HTR-8/SVneo (cell line): ENCODE measurements around the gene LYPD6B.

Experiments used
- DNase-seq: peaks from one replicate; pipeline ENCODE4 v3.0.0; 2011; ENCODE audit warnings: low spot score, mixed read lengths; ENCODE audit not compliant: insufficient read length
- FAIRE-seq: peaks from 2 replicates; lab custom pipeline; 2011; peaks lifted over from hg19 to GRCh38; lab: Jason Lieb, UNC

The LYPD6B gene

GRCh38 chr2:149009576-149010461 lies 28.7 kb upstream of the LYPD6B start:
- FAIRE-seq (no peak), DNase-seq (no peak)

GRCh38 chr2:149012545-149012944 lies 26.0 kb upstream of the LYPD6B start:
- no peak for DNase-seq
- FAIRE-seq, result no peak

- FAIRE-seq (no peak), DNase-seq (no peak)
Measured at GRCh38 chr2:149015501-149015900, 23.0 kb upstream of the LYPD6B start.

GRCh38 chr2:149015926-149016563 lies 22.5 kb upstream of the LYPD6B start:
- FAIRE-seq (no peak), DNase-seq (no peak)

DNA sequence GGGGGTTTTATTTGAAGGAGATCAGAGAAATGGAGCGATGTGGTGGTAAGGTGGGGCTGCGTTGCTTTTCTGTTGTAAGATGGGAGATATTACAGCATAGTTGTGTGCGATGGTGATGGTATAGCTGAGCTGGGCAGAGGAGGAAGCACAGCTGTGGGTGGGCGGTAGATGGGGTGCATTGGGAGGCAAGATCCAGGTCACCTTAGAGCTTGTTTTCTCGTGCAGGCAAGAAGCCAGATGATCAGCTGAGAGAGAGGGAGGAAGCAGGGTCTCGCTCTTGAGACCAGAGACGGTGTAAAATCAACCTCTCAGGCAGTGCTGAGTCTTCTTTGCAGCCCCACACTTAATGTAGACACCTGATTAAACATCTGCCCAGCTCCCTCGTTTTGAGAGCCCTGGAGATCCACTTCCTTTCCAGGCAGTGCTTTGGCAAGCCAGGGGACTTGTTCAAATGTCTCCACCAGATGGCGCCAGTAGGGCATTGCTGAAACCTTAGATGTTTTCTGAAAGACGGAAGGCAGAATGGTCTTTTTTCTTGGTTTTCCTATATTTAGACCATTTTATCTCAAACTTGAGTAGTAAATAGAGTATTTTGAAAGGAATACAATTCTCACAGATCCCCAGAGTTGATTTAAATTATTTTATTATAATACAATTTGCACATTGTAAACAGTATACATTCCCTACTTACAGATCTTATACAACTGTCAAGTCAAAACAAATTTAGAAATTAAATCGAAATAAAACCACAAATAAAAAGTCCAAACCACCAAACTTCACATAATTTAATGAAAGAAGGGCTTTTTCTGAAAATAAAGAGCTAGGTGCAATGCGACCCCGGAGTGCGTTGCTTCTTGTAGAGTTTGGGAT lies 21.1 kb upstream of the LYPD6B start:
- DNase-seq (peak; percentile 74), FAIRE-seq (no peak)

DNA sequence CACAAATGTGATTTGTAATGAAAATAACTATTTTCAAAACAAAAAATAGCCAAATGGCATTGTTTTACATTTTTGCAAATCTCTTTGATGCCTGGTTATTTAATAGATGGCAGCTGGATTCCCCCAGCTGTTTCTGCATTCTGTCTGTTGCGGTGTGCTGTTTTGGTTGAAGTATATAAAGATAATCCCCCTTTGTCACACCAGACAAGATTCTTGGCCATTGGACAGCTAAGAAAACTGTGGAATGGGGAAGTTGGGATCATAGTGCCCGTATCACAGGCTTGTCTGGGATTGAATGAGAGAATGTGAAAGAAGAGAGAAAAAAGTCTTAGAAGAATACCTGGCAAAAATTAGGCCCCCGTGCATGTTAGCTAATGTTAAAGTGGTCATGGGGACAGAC lies 19.5 kb upstream of the LYPD6B start:
- DNase-seq (no peak), FAIRE-seq (no peak)

DNA sequence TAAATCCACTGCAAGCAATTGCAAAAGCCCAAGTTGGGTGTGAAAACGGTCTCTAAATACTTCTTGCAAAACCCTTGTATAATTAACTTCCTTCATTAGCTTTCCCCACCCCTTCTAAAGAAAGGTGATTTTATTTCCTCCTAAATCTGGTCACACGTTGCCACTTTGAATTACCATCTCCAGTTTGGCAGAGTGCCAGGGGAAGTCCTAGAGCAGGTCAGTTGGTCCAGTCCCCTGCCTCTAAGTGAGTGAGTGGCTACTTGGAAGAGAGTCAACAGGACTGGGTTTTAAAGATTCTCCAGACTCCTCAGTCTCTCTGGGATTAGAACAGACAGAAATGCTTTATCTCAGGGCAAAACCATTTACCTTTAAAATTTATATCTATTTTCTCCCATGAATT lies 18.7 kb upstream of the LYPD6B start:
- FAIRE-seq (no peak), DNase-seq (no peak)

DNA sequence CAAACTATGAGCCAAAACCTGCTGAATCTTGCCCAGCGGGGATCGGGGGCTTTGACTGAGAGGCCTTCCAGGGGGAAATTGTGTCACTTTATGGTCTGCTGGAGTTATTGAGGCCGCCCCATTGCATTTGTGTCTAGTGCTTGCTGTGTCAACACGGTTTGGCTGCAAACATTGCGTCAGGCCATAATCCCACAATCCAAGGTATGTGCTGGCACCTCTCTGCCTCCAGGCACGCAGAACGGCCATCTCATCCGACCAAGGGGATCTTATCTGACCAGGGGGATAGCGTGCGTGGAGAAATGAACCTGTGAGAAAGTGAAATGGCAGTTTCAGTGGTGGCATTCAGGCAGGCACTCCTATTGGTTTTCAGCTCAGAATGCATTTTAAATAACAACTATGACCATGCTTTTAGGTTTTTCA lies 18.1 kb upstream of the LYPD6B start:
- FAIRE-seq, result no peak
- no peak for DNase-seq

- DNase-seq (no peak), FAIRE-seq (no peak)
Measured at GRCh38 chr2:149021271-149021719, 17.2 kb upstream of the LYPD6B start.

DNA sequence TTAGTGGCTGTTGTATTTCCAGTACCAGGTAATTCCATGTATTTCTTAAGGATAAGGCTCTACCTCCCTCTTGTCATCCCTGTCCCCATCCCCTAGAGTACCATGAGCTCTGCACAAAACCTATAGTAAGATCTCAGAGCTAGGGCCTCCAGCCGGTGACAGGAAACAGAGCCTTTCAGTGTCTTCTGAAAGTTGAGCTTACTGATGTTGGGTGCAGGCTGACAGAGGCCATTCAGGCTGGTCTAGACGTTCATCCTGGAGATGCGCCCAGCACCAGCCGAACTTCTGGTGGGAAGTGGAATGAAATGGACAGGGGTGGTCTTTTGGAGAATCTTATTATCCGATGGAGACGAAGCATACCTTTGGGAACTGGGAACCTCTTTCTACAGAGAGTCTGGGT lies 16.7 kb upstream of the LYPD6B start:
- FAIRE-seq (no peak), DNase-seq (no peak)

DNA sequence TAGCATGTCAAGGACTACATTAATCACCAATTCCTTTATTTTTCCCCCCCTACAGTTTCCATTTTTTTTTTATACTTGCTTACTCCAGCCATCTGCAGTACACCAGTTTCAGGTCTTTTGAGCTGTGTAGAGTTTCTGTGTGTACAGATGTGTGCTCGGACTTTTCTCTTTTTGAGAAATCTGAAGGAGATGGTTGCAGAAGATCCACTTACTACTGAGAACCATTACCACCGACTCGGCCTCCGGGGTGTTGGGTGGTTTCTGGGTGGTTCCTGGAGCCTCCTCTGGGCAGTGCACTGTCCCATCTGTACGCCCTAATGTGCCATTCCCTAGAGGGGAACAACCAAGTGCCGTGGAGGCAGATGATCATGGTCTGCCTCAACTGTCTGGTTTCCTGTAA lies 15.4 kb upstream of the LYPD6B start:
- DNase-seq, result no peak
- FAIRE-seq, result no peak

DNA sequence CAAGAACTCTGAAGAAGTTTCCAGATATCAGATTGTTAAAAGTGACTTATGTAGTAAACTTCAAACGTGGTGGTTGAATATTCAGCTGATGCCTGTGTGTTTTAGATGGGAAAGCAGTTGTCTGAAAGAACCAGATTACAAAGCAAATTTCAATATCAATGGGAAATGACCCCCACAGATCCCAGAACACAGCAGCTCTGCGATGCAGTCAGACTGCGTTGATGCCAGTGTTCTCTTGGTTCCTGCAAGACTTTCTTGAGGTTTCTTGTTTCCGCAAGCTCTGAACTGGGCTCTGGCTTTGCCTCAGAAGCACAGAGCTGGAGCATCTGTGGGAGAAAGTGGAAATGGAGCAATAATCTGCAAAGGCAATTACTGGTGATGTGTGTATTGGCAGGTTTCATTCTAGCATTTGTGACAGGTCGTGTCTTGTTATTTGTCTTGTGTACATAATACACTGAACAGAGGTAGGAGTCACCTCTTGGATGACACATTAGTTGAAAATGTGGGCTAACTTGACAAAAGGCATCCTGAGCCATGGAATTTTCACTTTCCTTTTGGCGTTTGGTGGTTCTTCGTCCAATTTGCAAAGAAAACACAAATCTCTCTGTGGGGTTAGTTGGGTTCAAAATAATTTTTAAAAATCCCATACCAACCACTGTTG lies 10.8 kb upstream of the LYPD6B start:
- no peak for FAIRE-seq
- no peak for DNase-seq

GRCh38 chr2:149028377-149028776 lies 10.1 kb upstream of the LYPD6B start:
- FAIRE-seq (no peak), DNase-seq (no peak)

- no peak for FAIRE-seq
- no peak for DNase-seq
Measured at GRCh38 chr2:149028891-149029290, 9.6 kb upstream of the LYPD6B start.

GRCh38 chr2:149029307-149029965 lies 9.1 kb upstream of the LYPD6B start:
- no peak for FAIRE-seq
- DNase-seq, result no peak

- DNase-seq (no peak), FAIRE-seq (no peak)
Measured at GRCh38 chr2:149031396-149031795, 7.1 kb upstream of the LYPD6B start.

DNA sequence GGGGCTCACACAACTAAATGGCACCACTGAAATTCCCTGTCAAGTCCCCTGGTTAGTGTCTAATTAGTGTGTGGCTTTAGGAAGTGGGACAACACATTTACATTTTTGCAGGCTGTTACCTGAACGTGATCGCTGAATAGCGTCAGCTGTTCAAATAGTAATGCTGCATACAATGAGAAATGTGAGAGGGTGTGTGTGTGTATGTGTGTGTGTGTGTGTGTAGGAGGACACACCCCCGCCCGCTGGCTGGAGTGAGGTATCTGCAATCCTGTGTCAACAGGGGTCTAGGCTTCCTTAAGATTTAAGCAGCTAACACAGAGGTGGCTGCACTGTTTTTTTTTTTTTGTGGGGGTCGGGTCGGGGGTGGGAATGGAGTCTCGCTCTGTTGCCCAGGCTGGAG lies 4.8 kb upstream of the LYPD6B start:
- FAIRE-seq, result no peak
- no peak for DNase-seq

- no peak for FAIRE-seq
- no peak for DNase-seq
Measured at GRCh38 chr2:149034406-149034805, 4.1 kb upstream of the LYPD6B start.

DNA sequence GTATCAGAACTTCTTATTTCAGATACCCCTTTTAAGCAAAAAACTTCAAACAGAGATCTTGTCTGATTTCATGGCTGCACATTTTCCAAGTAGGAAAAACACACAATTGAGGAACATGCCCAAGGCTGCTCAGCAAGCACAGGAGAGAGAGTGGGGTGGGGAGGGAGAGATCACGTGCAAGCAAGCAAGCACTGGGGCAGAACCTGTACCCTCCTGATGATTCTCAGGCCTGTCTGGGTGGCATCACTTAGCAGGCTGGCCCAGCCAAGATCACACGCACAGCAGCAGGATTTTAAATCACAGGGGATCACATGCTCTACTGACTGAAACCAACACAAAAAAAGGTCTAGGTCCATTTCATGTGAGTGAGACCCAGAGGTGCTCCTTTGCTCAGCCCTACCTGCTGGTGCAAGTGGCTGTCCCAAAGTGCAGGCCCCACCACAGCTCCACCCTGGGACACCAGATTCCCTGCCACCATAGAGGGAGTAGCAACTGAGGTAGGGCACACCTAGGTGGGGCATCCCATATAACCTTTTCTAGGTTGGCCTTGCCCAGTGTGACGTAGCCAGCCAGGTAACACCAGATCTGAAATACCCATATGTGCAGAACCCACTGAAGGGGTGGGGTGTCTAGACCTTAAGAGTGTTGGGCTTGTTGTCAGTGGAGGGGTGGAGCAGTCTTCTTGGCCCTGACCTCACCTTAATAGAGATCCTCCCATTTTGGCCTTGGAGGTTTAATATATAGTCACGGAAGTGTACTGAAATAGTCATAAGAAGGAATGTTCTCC lies 1.8 kb upstream of the LYPD6B start:
- DNase-seq (no peak), FAIRE-seq (no peak)
